Neutrophil (primary cell): ENCODE data around the gene LDB2.

Experiments
- H3K27ac ChIP-seq: fragments of 200-600 bp; sonication (generic); 2 replicates; pipeline ENCODE4 v1.5.1; 2016; ENCODE audit warnings: mild to moderate bottlenecking, moderate library complexity
- H3K27me3 ChIP-seq: fragments of 200-600 bp; sonication (generic); 2 replicates; pipeline ENCODE4 v1.6.0; 2016; ENCODE audit warnings: mild to moderate bottlenecking
- H3K36me3 ChIP-seq: fragments of 200-600 bp; sonication (generic); 2 replicates; pipeline ENCODE4 v1.5.1; 2017
- H3K4me1 ChIP-seq, 2 experiments: fragments of 200-600 bp in 1 of 2; sonication (generic) in 1 of 2; 1 replicate in 1 of 2; 2 replicates in 1 of 2; pipeline versions ENCODE4 v1.5.1 to v1.6.1; 2013 to 2016; ENCODE audit warnings: low read depth in 1 of 2, low read length in 1 of 2, mild to moderate bottlenecking in 1 of 2, moderate library complexity in 1 of 2; ENCODE audit not compliant: control insufficient read depth in 1 of 2, insufficient read depth in 1 of 2
- H3K4me3 ChIP-seq, 2 experiments: fragments of 200-600 bp in 1 of 2; sonication (generic) in 1 of 2; 1 replicate in 1 of 2; 2 replicates in 1 of 2; pipeline ENCODE4 v1.5.1; 2013 to 2016; ENCODE audit warnings: low read depth in 1 of 2, low read length in 1 of 2, mild to moderate bottlenecking in 1 of 2, moderate library complexity in 1 of 2
- H3K9me3 ChIP-seq: fragments of 200-600 bp; sonication (generic); 2 replicates; pipeline ENCODE4 v1.5.1; 2016
- CTCF ChIP-seq: fragments of 200-600 bp; sonication (generic); IDR thresholded peaks from 2 replicates; pipeline ENCODE4 v1.5.1; 2016; ENCODE audit warnings: antibody characterized with exemption

Gene LDB2

GRCh38 chr4:16862697-16863096, 35.7 kb downstream of the LDB2 start:
- H3K27ac ChIP-seq, result no peak overlapping the region
- no peak for TF ChIP-seq CTCF

GRCh38 chr4:16860516-16860915, 37.9 kb downstream of the LDB2 start:
- no peak for TF ChIP-seq CTCF
- Histone ChIP-seq H3K36me3 (no peaks in the 10 kb centered on the region), H3K4me3 (no peak overlapping the region), H3K27ac (no peak overlapping the region), H3K9me3 (no peaks in the 10 kb centered on the region), H3K4me1 (no peaks in the 10 kb centered on the region), H3K27me3 (no peaks in the 10 kb centered on the region)

More at GRCh38 chr4:16862697-16863096, 35.7 kb downstream of the LDB2 start:
- Histone ChIP-seq H3K9me3 (no peaks in the 10 kb centered on the region), H3K4me1 (no peaks in the 10 kb centered on the region), H3K27me3 (no peaks in the 10 kb centered on the region), H3K36me3 (no peaks in the 10 kb centered on the region), H3K4me3 (no peak overlapping the region)

- Histone ChIP-seq H3K4me1 (no peaks in the 10 kb centered on the region), H3K4me3 (no peak overlapping the region), H3K27ac (no peak overlapping the region), H3K9me3 (no peaks in the 10 kb centered on the region), H3K27me3 (no peaks in the 10 kb centered on the region), H3K36me3 (no peaks in the 10 kb centered on the region)
- TF ChIP-seq CTCF, result no peak
Measured at GRCh38 chr4:16859031-16859430, 39.4 kb downstream of the LDB2 start.

GRCh38 chr4:16858275-16858752, 40.1 kb downstream of the LDB2 start:
- no peaks in the 10 kb centered on the region for H3K27me3 ChIP-seq
- H3K4me3 ChIP-seq, result no peak overlapping the region
- no peaks in the 10 kb centered on the region for H3K9me3 ChIP-seq
- no peaks in the 10 kb centered on the region for H3K4me1 ChIP-seq
- H3K36me3 ChIP-seq, result no peaks in the 10 kb centered on the region
- TF ChIP-seq CTCF, result no peak
- no peak overlapping the region for H3K27ac ChIP-seq

- H3K4me1 ChIP-seq, result no peaks in the 10 kb centered on the region
- no peaks in the 10 kb centered on the region for H3K36me3 ChIP-seq
- H3K27ac ChIP-seq, result no peak overlapping the region
- TF ChIP-seq CTCF, result no peak
- no peaks in the 10 kb centered on the region for H3K27me3 ChIP-seq
- no peaks in the 10 kb centered on the region for H3K9me3 ChIP-seq
- H3K4me3 ChIP-seq, result no peak overlapping the region
Measured at GRCh38 chr4:16857425-16857824, 41.0 kb downstream of the LDB2 start.

- no peaks in the 10 kb centered on the region for H3K4me1 ChIP-seq
- H3K27me3 ChIP-seq, result no peaks in the 10 kb centered on the region
- TF ChIP-seq CTCF, result no peak
- H3K36me3 ChIP-seq, result no peaks in the 10 kb centered on the region
- H3K4me3 ChIP-seq, result no peak overlapping the region
- no peak overlapping the region for H3K27ac ChIP-seq
- no peaks in the 10 kb centered on the region for H3K9me3 ChIP-seq
Measured at GRCh38 chr4:16853640-16854039, 44.8 kb downstream of the LDB2 start.
